T-helper 2 cell treated with Interferon-gamma antibody and Interleukin-4, amounts not matched to agents 100 ng/mL and 5 ng/mL, for 36 hours (primary cell): ENCODE results near the gene LGR6. TPM values are rescaled to one million over a fixed set of nuclear protein-coding genes. Genes with fewer than 3 reads are reported as not detected.

Source experiments
- intact Hi-C: fragments of 100-400 bp; cut with micrococcal nuclease; formaldehyde crosslinking; loops from one replicate; pipeline ENCODE4 v1.15.1; 2023
- total RNA-seq: library from RNA; stranded (reverse); gene quantifications from 2 replicates; pipeline ENCODE4 v1.2.3, GENCODE V29; 2022

The LGR6 gene
- total RNA-seq, 1 donor from 2014 or later = 0.43 TPM

DNA sequence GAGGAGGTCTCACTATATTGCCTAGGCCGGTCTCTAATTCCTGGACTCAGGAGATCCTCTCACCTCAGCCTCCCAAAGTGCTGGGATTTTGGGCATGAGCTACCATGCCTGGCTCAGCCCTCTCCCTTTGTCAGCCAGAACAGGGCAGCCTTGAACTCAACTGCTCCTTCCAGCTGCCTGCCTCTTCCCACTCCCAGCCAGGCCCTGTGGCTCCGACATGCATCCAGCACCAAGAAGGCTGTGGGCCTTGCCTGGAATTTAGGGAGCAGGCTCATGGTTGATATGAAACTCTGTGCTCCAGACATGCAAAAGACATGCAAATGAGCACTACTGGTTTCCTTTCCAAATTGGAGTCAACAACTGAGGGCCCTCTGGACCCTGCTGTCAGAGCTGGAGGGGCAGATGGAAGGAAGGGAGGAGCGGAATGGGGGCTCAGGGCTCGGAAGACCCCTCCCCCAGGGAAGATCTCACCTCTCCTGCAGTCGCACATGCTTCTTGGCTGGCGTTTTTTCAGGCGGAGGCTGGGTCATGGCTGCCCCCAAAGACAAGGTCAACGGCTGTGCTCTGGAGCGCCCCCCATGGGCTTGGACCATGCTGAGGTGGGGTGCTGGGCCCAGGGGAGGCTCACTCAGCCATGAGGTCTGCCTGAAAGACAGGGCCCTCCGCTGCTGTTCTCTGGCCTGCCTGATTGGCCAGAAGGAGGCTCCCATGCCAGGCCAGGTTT is 34.6 kb upstream of the LGR6 start:
- intact Hi-C loops = loop anchor here (1.0 kb wide), 1 partner anchor 14 kb away; no protein-coding TSS in a partner anchor

GRCh38 chr1:202159534-202160371 is 33.8 kb upstream of the LGR6 start:
- intact Hi-C loops = loop anchor here (1.0 to 10.0 kb wide), 2 partner anchors 14 to 845 kb away; partner anchors contain the start of gene TMEM183A

- intact Hi-C loops = loop anchor here (10.0 kb wide), 1 partner anchor 844 kb away; the partner anchor contains the start of gene TMEM183A
These were observed 33.1 kb upstream of the LGR6 start, which contains the start of gene PTPN7 for GRCh38 chr1:202160377-202160940. Gene PTPN7 (minus strand): TSS chr1:202160602. CDS start chr1:202159402, 1,200 bp downstream.

DNA sequence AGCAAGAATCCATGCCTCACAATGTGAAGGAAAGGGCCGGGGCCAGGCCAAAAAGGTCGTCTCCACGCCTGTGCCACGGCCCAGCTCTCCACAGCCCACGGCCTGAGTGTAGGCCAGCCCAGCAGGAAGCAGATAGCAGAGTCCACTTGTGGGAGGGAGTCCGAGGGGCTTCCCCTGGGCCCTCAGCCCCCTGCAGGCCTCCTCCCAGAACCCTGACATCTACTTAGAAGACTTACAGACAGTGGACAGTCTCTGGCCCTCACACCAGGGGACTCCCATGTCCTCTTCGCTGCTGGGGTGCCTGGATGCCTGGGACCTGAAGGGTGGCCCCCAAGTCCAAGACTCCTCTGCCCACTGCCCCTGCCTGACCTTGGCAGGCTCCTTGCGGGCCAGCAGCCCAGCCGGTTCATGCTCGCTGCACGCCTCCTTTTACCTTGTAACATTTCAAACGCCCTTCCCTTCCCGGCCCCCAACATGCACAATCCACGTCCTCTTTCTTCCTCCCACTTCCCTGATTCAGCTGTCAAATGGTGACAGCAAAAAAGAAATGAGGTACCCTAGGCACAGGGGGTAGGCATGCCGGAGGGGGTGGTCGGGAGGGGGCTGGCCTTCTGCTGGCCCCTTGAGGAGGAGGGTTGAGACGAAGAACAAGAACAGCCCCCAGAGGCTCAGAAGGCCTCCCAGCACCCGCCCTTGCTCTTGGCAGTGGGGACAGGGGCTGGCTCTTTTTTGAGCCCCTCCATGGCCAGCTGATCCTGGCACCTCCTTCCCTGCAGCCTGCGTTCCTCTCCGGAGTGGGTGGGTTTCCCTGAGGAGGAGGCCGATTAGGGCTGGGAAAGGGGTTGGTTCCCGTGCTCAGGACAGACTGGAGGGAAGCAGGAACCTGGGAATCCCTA is 32.2 kb upstream of the LGR6 start:
- intact Hi-C loops = loop anchor here (10.0 kb wide), 1 partner anchor 843 kb away; the partner anchor contains the start of gene TMEM183A

- intact Hi-C loops = loop anchor here (10.0 kb wide), 1 partner anchor 843 kb away; the partner anchor contains the start of gene TMEM183A
These were observed 31.6 kb upstream of the LGR6 start for GRCh38 chr1:202162047-202162417.

DNA sequence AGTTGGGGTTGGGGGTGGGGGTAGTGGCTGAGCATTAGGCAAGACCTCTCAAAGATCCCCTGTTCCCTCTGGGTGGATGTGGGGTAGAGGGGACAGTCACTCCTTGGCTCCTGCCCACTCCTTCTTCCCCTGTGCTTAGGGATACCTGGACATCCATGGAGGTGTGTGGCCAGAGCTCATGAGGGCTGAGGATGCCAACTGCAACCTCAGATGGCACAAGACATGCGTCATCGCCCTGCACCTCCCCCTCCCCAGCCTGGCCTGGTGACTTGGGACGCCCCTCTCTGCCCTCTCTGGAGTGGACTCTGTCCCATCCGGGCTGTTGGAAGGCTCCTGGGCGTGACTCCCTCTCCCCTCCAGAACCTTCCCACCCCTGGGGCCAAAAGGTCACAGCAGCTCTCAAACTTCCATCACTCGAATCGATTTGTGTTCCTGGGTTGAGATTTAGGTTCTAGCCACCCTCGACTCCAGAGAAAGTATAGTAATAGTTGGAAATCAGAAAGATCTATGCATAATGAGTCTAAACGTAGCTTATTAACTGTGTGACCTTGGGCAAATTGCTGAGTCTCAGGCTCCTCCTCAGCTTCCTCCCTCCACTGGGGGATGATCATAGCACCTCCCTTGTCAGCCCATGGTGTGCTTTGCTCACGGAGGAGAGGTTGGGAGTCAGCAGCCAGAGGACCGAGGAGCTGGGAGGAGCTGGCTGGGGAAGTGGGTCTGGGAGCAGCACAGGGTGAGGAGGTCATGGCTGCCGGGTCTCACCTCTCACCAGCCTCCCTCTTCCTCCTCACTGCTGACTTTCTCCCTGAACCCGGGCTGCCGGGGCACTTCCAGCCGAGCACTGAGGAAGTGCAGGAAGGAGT is 30.9 kb upstream of the LGR6 start:
- intact Hi-C loops = loop anchor here (10.0 kb wide), 1 partner anchor 842 kb away; the partner anchor contains the start of gene TMEM183A

DNA sequence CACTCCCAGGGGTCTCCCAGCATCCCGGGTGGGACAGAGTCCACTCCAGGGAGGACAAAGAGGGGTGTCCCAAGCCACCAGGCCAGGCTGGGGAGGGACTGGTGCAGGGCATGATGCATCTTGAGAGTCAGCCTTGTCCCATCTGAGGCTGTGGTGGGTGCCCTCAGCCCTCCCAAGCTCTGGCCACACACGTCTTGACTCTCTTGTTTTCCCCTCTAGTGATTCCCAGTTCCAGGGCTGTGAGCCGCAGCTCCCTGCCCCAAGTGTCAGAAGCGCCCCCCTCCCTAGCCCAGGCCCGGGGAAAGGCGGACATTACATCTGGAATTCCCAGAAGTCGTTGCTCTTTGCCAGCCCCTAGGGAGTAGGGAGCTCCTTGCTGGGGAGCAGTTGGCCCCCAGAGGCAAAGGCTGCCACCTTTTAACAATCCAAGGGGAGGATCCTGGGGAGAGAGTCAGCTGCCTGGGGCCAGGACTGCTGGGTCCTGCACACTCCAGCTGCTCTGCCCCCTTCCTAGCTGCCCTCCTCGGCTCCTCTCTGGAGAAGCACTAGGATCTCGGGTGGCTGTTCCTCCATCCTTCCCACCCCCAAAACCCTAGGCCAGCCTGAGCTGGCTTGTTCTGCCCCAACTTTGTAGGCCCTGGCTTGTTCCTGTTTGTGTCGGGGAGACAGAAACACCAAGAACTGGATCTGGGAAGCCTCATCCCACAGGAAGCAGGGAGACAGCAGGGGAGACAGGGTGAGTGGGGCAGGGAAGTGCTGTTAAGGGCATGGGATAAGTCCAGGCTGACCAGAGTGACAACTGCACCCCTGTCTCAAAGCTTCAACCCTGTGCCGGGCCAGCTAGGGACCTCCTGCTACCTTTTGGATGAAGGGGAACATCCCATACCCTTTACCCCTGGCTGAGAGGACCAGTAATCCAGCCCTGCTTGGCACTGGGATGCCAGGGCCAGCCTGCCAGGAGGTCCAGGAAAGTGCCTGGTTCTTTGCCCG is 30.0 kb upstream of the LGR6 start:
- intact Hi-C loops = loop anchor here (10.0 kb wide), 1 partner anchor 841 kb away; the partner anchor contains the start of gene TMEM183A

GRCh38 chr1:202164271-202165037 is 29.1 kb upstream of the LGR6 start:
- intact Hi-C loops = loop anchor here (10.0 kb wide), 1 partner anchor 840 kb away; the partner anchor contains the start of gene TMEM183A

- intact Hi-C loops = loop anchor here (10.0 kb wide), 1 partner anchor 839 kb away; the partner anchor contains the start of gene TMEM183A
These were observed 28.2 kb upstream of the LGR6 start for GRCh38 chr1:202165267-202165941.

GRCh38 chr1:202165942-202166843 is 27.4 kb upstream of the LGR6 start:
- intact Hi-C loops = loop anchor here (10.0 kb wide), 1 partner anchor 839 kb away; the partner anchor contains the start of gene TMEM183A

DNA sequence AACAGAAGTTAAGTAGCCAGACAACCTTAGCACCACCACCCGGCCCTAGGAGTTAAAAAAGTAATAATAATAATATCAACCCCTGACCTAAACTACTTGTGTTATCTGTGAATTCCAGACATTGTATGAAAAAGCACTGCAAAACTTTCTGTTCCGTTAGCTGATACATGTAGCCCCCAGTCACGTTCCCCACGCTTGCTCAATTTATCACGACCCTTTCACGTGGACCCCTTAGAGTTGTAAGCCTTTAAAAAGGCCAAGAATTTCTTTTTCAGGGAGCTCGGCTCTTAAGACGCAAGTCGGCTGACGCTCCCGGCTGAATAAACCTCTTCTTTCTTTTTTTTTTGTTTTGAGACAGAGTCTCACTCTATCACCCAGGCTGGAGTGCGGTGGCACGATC is 26.5 kb upstream of the LGR6 start:
- intact Hi-C loops = loop anchor here (10.0 kb wide), 1 partner anchor 838 kb away; the partner anchor contains the start of gene TMEM183A

DNA sequence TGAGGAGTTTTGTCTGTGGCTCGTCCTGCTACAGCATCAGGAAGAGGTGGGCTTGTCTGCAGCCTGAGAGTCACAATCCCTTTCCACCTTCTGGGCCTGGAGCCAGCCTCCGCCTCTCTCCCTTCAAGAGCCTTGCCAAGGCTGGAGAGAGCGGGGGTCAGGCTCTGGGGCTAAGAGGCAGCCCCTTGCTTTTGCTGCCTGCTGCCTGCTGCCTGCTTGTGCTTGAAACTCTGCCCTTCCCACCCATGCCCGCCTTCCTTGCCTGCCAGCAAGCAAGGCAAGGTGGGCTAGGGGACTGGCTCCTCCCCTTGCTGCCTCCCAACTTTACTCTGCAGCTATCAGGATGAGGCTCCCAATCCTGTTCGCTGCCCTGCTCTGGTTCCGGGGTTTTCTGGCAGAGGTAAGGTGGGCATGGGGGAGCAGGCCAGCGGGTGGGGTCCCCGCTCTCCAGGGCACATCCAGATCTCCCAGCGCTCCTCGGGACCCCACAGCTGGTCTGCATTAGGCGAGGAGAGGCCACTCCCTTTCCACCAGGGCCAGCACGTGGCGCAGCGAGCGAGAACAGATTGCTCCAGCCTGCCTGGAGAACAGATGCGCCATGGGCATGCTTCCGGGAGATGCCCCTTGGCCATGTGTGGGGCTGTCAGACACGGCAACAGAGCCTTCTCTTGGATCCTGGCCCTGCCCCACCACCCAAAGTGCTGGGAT is 25.7 kb upstream of the LGR6 start:
- intact Hi-C loops = loop anchor here (10.0 kb wide), 1 partner anchor 837 kb away; the partner anchor contains the start of gene TMEM183A

DNA sequence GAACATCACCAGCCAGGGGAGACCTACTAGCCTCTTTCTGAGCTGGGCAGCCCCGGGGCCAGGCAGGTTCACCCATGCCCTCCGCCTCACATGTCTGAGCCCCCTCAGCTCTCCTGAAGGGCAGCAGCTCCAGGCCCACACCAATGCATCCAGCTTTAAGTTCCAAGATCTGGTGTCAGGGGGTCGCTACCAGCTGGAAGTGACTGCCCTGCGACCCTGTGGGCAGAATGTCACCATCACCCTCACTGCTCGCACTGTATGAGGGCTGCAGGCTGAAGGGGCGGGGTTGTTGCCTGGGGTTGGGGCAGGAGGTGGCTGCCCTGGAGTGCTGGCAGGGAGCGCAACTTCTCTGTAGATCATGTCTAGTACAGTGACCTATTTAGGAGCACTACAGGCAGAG is 24.7 kb upstream of the LGR6 start:
- intact Hi-C loops = loop anchor here (10.0 kb wide), 1 partner anchor 836 kb away; the partner anchor contains the start of gene TMEM183A

DNA sequence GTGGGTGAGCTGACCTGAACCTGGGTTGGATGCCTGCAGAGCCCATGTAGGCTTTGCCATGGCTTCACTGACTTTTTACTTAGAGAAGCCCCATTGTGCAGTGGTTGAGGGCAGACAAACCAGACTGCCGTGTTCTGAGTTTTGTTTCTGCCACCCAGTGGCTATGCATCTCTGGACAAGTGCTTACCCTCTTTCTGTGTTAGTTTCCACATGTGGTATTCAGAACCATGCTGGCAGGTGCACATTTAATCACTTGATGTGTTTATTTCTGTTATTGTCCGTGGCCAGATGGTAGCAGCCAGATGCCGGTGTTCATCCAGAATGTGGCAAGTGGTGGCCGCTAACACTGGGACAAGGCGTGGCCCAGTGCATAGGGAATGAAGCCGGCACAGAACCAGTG is 22.9 kb upstream of the LGR6 start:
- intact Hi-C loops = no loop called here
